Measurements from ENCODE around the gene MEAF6.

MEAF6 gene

GRCh38 chr1:37558411-37558810 lies 43.8 kb upstream of the MEAF6 start:
- DNase-seq (ENCODE audit: low read depth in 2 of 2) = no peak
- no peak overlapping the region for H3K4me3 ChIP-seq (replicated peaks in 1 of 2; ENCODE audit: low read depth in 2 of 2, low read length in 2 of 2)
- no peak for TF ChIP-seq CTCF (IDR thresholded peaks at IDR 0.05; ENCODE audit: low read depth, low read length)

- peak overlapping the region in 1 of 2 donors; percentile 53 for H3K4me3 ChIP-seq (replicated peaks in 1 of 2; ENCODE audit: low read depth in 2 of 2, low read length in 2 of 2)
- no peak for TF ChIP-seq CTCF (IDR thresholded peaks at IDR 0.05; ENCODE audit: low read depth, low read length)
- DNase-seq (ENCODE audit: low read depth in 2 of 2) = no peak
Measured at GRCh38 chr1:37557402-37557801, 42.8 kb upstream of the MEAF6 start.

GRCh38 chr1:37556712-37557196 lies 42.2 kb upstream of the MEAF6 start, which contains the start of gene DNALI1:
DNALI1 (plus strand) TSS chr1:37556940; CDS start chr1:37556995, 55 bp downstream.
- H3K4me3 ChIP-seq (replicated peaks in 1 of 2; ENCODE audit: low read depth in 2 of 2, low read length in 2 of 2) = peak within 1 kb of the TSS; percentile 47 to 53
- peak; percentile 92 to 96 for DNase-seq (ENCODE audit: low read depth in 2 of 2)
- no peak for TF ChIP-seq CTCF (IDR thresholded peaks at IDR 0.05; ENCODE audit: low read depth, low read length)

- DNase-seq (ENCODE audit: low read depth in 2 of 2) = peak; percentile 94
- H3K4me3 ChIP-seq (replicated peaks in 1 of 2; ENCODE audit: low read depth in 2 of 2, low read length in 2 of 2) = peak within 1 kb of the TSS; percentile 99
- TF ChIP-seq CTCF (IDR thresholded peaks at IDR 0.05; ENCODE audit: low read depth, low read length) = no peak
Measured at GRCh38 chr1:37553927-37554808, 39.6 kb upstream of the MEAF6 start, which contains the start of gene SNIP1. SNIP1 (minus strand) TSS chr1:37554293; CDS start chr1:37554229, 64 bp downstream.

- TF ChIP-seq CTCF (IDR thresholded peaks at IDR 0.05; ENCODE audit: low read depth, low read length) = no peak
- no peak for DNase-seq (ENCODE audit: low read depth in 2 of 2)
- H3K4me3 ChIP-seq (replicated peaks in 1 of 2; ENCODE audit: low read depth in 2 of 2, low read length in 2 of 2) = peak overlapping the region; percentile 99
Measured at GRCh38 chr1:37553598-37553926, 39.0 kb upstream of the MEAF6 start.

GRCh38 chr1:37549341-37549740 lies 34.8 kb upstream of the MEAF6 start:
- peak in 1 of 2 donors; percentile 25 for DNase-seq (ENCODE audit: low read depth in 2 of 2)
- TF ChIP-seq CTCF (IDR thresholded peaks at IDR 0.05; ENCODE audit: low read depth, low read length) = no peak
- H3K4me3 ChIP-seq (replicated peaks in 1 of 2; ENCODE audit: low read depth in 2 of 2, low read length in 2 of 2) = no peak overlapping the region
